Esophagus squamous epithelium (tissue), 4 donors: ENCODE results near the gene CTNNA3.

Source experiments
- CTCF ChIP-seq, 6 experiments: fragments of 450-650 bp in 4 of 6; fragments of 200-600 bp in 2 of 6; sonication (generic) in 2 of 6; IDR thresholded peaks; one replicate each; pipeline ENCODE4 v1.5.1; 2016 to 2019; ENCODE audit warnings: antibody characterized with exemption in 6 of 6, mild to moderate bottlenecking in 4 of 6, moderate library complexity in 4 of 6
- POLR2A ChIP-seq, 4 donors: fragments of 450-650 bp; IDR thresholded peaks; one replicate each; pipeline ENCODE4 v1.6.1; 2017; ENCODE audit warnings: antibody characterized with exemption in 4 of 4, mild to moderate bottlenecking in 4 of 4, moderate library complexity in 3 of 4

- TF ChIP-seq CTCF (IDR thresholded peaks at IDR 0.05) (no peak), POLR2A (IDR thresholded peaks at IDR 0.05) (no peak)
Measured at GRCh38 chr10:65907199-65907712, 1788.7 kb downstream of the CTNNA3 start.
